Lung (tissue), 12 donors: ENCODE results near the gene FOXP1. TPM values are rescaled to one million over a fixed set of nuclear protein-coding genes. Genes with fewer than 3 reads are reported as not detected.

Experiments used
- ATAC-seq: fragments of 200-7000 bp; cut with Tn5 transposase; one replicate; pipeline ENCODE4 v1.9.1; 2020; ENCODE audit warnings: moderate number of reproducible peaks; ENCODE audit not compliant: insufficient read depth, low FRiP score
- DNase-seq, 3 donors: peaks; one replicate each; pipeline ENCODE4 v3.0.0-alpha.2; 2013 to 2017
- H3K27ac ChIP-seq, 2 donors: one replicate each; pipeline ENCODE4 v1.5.1; 2013; ENCODE audit warnings: mild to moderate bottlenecking in 2 of 2, moderate library complexity in 2 of 2, control low read depth in 1 of 2, inconsistent platforms in 1 of 2, low read depth in 1 of 2, low read length in 1 of 2
- H3K27me3 ChIP-seq, 3 donors: one replicate each; pipeline ENCODE4 v1.5.1; 2013; ENCODE audit warnings: low read length in 2 of 3; ENCODE audit not compliant: control insufficient read depth in 3 of 3, insufficient read depth in 3 of 3
- H3K36me3 ChIP-seq, 4 donors: one replicate each; pipeline ENCODE4 v1.5.1; 2013; ENCODE audit warnings: low read length in 4 of 4, mild to moderate bottlenecking in 1 of 4, moderate library complexity in 1 of 4; ENCODE audit not compliant: control insufficient read depth in 4 of 4, insufficient read depth in 4 of 4
- H3K4me1 ChIP-seq, 5 donors: one replicate each; pipeline ENCODE4 v1.5.1; 2013; ENCODE audit warnings: low read length in 5 of 5, mild to moderate bottlenecking in 2 of 5, moderate library complexity in 1 of 5; ENCODE audit not compliant: control insufficient read depth in 5 of 5, insufficient read depth in 5 of 5
- H3K4me3 ChIP-seq: one replicate; pipeline ENCODE4 v1.5.1; 2013; ENCODE audit warnings: mild to moderate bottlenecking, control low read depth, moderate library complexity
- H3K9ac ChIP-seq, 2 donors: one replicate each; pipeline ENCODE4 v1.5.1; 2013; ENCODE audit warnings: low read length in 2 of 2, control low read depth in 1 of 2; ENCODE audit not compliant: insufficient read depth in 1 of 2
- H3K9me3 ChIP-seq, 4 donors: one replicate each; pipeline ENCODE4 v1.5.1; 2013; ENCODE audit warnings: low read length in 3 of 4, mild to moderate bottlenecking in 1 of 4, moderate library complexity in 1 of 4; ENCODE audit not compliant: control insufficient read depth in 4 of 4, insufficient read depth in 3 of 4
- WGBS, 2 donors: extraction: QIAGEN DNeasy Blood & Tissue Kit; methylation state at CpG; one replicate each; pipeline ENCODE4 v1.1.7; 2013; 5-methylcytosine and 5-hydroxymethylcytosine counted together
- polyA plus RNA-seq, 2 donors: library from polyadenylated mRNA; stranded (reverse); fragments of 200-250 nt; gene quantifications; one replicate each; pipeline ENCODE4 v1.2.1, GENCODE V29; 2013
- total RNA-seq, 2 donors: library from RNA; depleted of rRNA in 1 of 2; stranded (reverse); fragments of >200 nt in 1 of 2; gene quantifications; one replicate each; pipeline ENCODE4 v1.2.1, GENCODE V29; 2014 to 2021
- TF ChIP-seq, protein P1 (sequence below): IDR thresholded peaks from 2 replicates; pipeline ENCODE4 v1.5.1; 2012; ENCODE audit warnings: mild to moderate bottlenecking; ENCODE audit errors: control extremely low read depth, extremely low read depth
- donor health status: control.
- donor health status: control.
- donor health status: Bipolar disorder and iron deficiency.
- donor health status: healthy.
- donor health status: DM: yes; HTN: yes; CAD: no.

Gene FOXP1
- total and polyA plus RNA-seq, 4 donors = 13.8 to 287 (median 73.9) TPM

- no peak for DNase-seq
- H3K27me3 ChIP-seq = no peaks in the 10 kb centered on the region
- no peaks in the 10 kb centered on the region for H3K9me3 ChIP-seq
- no peak overlapping the region for H3K9ac ChIP-seq
- H3K27ac ChIP-seq = no peak overlapping the region
- no peak for ATAC-seq
- no peak overlapping the region for H3K4me3 ChIP-seq
- WGBS, 2 donors = 85 to 94% methylated on average over 1 of the region's 1 CpG
- H3K36me3 ChIP-seq = no peaks in the 10 kb centered on the region
- peaks cover 2 to 55% (median 21%) of the 10 kb centered on the region in 5 donors for H3K4me1 ChIP-seq
- TF ChIP-seq, protein P1, sequence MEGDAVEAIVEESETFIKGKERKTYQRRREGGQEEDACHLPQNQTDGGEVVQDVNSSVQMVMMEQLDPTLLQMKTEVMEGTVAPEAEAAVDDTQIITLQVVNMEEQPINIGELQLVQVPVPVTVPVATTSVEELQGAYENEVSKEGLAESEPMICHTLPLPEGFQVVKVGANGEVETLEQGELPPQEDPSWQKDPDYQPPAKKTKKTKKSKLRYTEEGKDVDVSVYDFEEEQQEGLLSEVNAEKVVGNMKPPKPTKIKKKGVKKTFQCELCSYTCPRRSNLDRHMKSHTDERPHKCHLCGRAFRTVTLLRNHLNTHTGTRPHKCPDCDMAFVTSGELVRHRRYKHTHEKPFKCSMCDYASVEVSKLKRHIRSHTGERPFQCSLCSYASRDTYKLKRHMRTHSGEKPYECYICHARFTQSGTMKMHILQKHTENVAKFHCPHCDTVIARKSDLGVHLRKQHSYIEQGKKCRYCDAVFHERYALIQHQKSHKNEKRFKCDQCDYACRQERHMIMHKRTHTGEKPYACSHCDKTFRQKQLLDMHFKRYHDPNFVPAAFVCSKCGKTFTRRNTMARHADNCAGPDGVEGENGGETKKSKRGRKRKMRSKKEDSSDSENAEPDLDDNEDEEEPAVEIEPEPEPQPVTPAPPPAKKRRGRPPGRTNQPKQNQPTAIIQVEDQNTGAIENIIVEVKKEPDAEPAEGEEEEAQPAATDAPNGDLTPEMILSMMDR = no peak
These were observed 273.6 kb downstream of the FOXP1 start for GRCh38 chr3:71309886-71310285.

GRCh38 chr3:71309342-71309741, 274.2 kb downstream of the FOXP1 start:
- 63 to 72% methylated on average over 3 of the region's 3 CpGs for WGBS, 2 donors
- H3K9me3 ChIP-seq = no peaks in the 10 kb centered on the region
- DNase-seq = peak in 1 of 3 donors; percentile 13

DNA sequence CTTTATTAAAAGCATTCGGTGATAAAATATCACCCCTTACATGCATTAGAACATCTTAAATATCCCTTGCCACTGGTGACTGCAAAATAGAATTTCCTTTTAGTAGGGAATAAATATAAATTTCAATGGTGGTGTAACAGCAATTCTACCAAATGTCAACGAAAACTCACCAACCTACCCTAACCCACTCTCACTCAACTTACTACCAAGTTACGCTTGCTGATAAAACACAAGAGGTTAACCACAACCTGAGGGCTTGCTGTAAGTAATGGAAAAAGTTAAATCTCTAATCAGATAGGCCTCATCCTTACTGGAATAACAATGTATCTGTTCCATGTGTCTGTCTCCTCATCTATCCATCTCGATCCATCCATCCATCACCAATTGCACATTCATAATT, 274.7 kb downstream of the FOXP1 start:
- Histone ChIP-seq H3K9ac (no peak overlapping the region), H3K27me3 (no peaks in the 10 kb centered on the region), H3K4me3 (no peak overlapping the region), H3K27ac (no peak overlapping the region), H3K4me1 (peaks cover 2 to 65% (median 21%) of the 10 kb centered on the region in 5 donors), H3K9me3 (no peaks in the 10 kb centered on the region), H3K36me3 (no peaks in the 10 kb centered on the region)
- DNase-seq (no peak), ATAC-seq (no peak)
- TF ChIP-seq, protein P1 = no peak
- WGBS, 2 donors = 87% methylated on average over 4 of the region's 4 CpGs

More at GRCh38 chr3:71309342-71309741, 274.2 kb downstream of the FOXP1 start:
- Histone ChIP-seq H3K4me3 (no peak overlapping the region), H3K27ac (no peak overlapping the region), H3K27me3 (no peaks in the 10 kb centered on the region), H3K9ac (no peak overlapping the region), H3K4me1 (peaks cover 2 to 60% (median 21%) of the 10 kb centered on the region in 5 donors), H3K36me3 (no peaks in the 10 kb centered on the region)
- no peak for ATAC-seq
- TF ChIP-seq, protein P1 = no peak
